Gastroesophageal sphincter (tissue), 3 donors: ENCODE results near the gene KCNT1.

ENCODE experiments used
- CTCF ChIP-seq, 4 experiments: fragments of 200-600 bp in 2 of 4; fragments of 450-650 bp in 2 of 4; sonication (generic) in 1 of 4; IDR thresholded peaks; one replicate each; pipeline ENCODE4 v1.5.1; 2017 to 2019; ENCODE audit warnings: antibody characterized with exemption in 4 of 4, mild to moderate bottlenecking in 2 of 4, moderate library complexity in 2 of 4
- POLR2A ChIP-seq, 2 donors: fragments of 450-650 bp; IDR thresholded peaks; one replicate each; pipeline ENCODE4 v1.6.1; 2017; ENCODE audit warnings: antibody characterized with exemption in 2 of 2, mild to moderate bottlenecking in 2 of 2, moderate library complexity in 1 of 2

GRCh38 chr9:135817951-135818717 lies 116.1 kb downstream of the KCNT1 start:
- TF ChIP-seq CTCF (IDR thresholded peaks at IDR 0.05) (no peak), POLR2A (IDR thresholded peaks at IDR 0.05) (no peak)
